ENCODE data around the gene ARSI.
A peak's percentile ranks its signal among the peaks of the same experiment; 100 is the strongest.

ARSI gene

DNA sequence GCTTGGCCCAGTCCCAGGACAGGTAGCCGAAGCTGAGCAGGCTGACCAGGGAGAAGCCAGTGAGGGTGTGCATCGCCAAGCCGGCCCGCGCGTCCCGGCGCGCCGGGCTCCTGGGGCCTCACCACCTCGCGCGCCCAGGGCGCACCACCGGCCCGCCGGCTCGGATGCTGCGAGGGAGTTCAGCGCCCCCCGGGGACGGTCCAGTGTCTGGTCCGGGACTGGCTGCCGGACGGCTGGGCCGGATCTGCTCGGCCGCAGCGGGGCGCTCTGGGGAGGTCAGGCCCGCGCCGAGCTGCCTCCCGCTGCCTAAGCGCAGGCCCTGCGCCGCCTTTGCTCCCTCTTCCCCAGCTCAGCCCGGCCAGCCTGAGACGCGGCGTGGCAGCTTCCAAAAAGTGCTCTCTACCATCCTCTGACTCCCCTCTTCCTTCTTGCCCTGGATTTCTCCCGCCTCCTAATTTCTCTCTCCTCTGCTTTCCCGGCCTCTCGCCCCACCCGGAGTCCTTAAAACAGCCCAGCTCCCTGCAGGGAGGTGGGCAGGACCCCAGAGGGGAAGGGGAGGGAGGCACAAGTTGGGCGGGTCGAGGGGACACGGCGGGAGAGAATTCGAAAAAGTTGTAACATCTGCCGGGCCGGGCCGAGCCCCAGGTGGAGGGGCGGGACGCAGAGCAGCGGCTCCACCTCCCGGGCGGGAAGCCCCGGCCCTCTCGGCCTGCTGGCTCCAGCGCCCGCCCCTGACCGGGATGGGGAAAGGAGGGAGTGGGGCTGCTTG lies at the start of gene ARSI:
Gene ARSI (minus strand): TSS at position 605 of the 769 bp plus-strand sequence. CDS start 532 bp downstream, at position 73.
- DNase-seq: peak in 1 of 58 donors; percentile 54

DNA sequence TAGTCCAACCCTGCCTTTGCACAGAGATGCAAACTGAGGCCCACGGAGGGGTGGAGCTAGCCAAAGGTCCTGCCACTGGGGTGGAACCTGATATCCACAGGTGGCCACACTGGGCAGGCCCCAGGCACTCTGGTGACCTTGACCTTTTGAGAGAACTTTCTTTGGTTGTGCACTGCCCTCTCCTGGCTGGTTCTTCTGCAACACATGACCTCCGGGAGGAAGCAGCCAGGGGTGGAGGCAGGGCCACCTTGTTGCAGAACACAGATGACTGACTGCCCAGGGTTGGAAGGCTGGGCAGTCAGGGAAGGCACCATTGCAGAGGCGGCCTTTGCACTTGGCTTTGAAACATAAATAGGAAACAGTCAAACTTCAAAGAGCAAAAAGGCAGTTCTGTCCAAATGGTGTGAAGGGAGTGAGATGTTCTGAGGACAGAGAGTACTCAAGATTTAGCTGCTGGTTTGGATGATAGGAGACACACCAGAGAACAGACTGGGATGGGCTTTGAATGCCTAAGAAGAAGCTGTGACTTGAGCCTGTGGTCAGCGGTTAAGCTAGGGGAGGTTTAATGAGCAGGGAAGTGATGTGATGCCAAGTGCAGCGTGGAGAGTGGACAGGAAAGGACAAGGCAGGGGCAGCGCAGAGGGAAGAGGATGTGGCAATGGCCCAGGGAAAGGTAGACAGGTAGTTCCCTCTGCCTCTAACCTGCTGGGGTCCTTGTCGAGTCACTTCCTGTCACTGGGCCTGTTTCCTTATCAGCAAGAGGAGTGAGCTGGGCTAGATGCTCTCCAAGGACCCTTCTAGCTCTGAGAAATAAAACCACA lies 48.0 kb upstream of the ARSI start:
- peak in 56 of 58 donors; percentile 7 to 86 (median 64) for DNase-seq

DNA sequence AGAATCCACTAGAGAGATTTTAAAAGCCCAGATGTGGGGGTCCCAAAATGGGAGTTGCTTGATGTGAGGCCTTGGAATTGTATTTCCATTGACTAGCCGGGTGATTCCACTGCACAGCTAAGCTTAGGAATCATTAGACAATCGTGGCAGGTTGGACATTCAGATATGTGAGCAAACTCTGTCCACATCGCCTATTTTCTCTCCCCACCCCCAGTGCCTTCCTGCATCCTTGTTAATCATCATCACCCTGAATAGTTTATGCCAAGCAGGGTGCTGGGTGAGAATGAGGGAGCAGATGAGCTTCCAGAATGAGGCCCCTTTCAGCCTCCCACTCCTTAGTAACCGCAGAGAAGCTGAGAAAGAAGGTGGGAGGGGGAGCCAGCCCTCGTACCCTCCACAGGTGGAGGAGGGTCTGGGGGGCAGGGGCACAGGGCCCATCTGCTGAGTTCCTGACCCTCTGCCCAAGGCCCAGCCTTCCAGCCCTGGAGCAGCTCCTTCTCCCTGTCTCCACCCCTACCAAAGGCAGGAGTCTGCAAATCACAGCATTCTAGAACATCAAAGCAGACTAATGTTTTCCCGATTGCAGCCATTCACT lies 47.1 kb upstream of the ARSI start:
- peak in 15 of 58 donors; percentile 6 to 54 (median 23) for DNase-seq

DNA sequence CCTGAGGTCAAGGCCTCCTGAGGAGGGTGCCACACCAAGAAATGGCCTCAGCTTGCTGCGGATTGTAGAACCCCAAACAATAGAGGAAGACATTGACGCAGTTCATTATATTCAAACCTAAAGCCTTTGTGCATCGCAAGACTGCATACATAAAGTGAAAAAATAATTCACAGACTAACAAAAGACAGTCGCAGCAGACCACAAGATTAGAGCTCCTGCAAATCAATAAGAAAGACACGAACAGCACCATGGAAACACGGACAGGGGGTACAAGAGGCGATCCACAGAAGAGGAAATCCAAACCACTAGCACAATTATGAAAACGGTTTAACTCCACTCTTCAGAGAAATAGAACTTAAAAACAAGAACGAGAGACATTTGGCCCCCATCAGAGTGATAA lies 44.7 kb upstream of the ARSI start:
- no peak for DNase-seq

DNA sequence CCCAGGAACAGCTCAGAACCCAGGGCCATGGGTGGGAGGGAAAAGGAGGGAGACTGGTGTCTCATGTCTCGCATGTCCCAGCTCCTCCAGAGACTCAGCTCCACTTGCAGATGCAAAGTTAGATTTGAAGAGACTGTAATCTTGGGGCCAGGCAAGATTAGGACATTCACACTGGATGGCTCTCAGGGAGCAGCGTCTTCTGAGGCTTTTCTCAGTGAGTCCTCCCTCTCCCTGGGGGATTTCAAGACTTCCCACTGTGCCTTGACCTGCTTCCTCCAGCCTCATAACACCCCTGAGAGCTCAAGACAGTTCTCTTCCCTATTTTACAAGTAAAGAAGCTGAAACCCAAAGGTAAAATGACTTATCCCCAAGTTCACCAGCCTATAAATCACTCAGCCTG lies 44.3 kb upstream of the ARSI start:
- no peak for DNase-seq

DNA sequence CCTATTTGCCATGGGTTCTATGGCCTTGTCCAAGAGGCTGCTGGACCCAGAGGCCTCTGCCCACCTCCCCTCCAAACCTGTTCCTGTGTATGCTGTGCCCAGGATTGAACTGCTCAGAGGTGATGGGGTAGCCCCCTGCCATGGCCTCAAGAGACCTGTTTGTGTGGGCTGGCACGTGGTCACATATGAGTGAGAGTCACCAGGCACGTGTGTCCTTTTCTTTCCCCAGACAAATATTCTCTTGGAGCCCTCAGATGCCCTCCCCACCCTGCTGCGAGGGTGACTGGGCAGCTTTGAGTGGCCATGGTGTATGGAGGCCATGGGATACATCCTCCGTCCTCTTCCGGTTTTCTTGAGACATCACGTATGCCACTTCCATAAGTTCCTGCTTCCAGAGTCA lies 43.9 kb upstream of the ARSI start:
- DNase-seq: no peak

DNA sequence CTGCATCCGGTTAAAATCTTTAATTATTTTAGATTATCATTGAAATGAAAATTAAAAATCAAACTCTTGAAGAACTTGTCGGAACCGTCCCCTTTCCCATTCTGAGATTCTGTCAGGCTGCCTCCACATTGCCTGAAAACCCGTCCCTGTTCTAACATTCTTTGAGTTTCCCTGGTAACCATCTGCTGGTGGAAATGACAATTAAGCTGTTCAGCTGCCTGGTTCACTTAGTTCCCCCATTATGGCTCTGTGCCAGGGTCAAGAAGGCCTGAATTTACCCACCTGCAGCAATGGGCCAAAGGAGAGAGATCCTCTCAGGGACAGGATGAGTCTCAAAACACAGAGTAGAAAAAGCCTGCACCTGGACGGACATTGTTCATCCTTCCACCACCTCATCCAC lies 43.0 kb upstream of the ARSI start:
- DNase-seq: peak in 16 of 58 donors; percentile 9 to 50 (median 23)

DNA sequence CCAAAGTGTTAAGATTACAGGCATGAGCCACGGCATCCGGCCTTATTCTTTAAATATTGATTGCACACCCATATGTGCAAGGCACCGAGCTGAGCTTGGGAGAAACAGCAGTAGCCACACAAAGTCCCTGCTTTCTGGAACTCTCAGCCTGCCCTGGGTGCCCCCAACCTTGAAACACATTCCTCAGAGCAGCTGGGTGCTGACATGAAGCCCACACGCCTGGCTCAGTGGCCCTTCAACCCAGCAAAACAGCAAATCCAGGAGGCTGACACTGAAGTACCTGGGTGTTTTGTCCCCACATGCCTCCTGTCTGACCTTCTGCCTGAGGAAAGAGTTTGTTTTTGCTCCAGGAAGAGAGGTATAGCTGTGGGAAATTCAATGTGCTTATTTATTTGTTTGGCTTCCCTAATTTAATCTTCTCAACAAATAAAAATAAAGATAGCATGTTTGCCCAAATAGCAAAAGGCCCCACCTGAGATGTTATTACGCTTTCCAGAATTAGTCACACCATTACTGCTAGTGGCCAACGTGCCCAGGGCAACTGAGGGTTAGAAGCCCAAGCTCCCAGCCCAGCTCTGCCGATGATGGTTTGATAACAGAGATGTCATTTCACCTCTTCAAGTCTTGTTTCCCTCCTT lies 41.4 kb upstream of the ARSI start:
- no peak for DNase-seq

DNA sequence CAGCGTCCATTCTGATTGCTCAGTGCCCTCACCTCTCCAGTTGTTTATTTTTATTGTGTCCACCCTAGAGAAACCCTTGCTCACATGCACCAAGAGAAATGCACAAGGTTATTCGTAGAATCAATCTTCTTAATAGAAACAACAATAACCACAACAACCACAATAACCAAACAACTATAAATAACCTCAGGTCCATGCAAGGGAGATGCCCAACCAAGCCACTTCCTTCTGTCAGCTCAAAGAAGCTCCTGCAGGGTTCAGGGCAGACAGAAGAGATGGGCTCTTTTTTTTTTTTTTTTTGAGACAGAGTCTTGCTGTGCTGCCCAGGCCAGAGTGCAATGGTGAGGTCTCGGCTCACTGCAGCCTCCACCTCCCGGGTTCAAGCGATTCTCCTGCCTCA lies 39.9 kb upstream of the ARSI start:
- DNase-seq: no peak

DNA sequence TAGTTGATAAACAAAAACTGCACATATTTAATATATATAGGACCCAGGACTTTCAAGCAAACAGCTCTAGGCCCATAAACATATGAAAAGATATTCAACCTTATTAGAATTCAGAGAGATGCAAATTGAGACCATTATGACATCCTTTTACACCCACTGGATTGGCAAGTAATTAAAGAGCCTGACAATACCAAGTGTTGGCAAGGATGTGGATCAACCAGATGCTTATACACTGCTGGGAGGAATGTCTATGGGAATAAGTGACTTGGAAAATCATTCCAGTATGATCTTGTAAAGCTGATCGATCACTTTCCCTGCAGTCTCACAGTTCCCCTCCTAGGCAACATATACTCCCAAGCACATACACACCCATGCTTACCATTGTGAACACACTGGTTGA lies 39.3 kb upstream of the ARSI start:
- no peak for DNase-seq

DNA sequence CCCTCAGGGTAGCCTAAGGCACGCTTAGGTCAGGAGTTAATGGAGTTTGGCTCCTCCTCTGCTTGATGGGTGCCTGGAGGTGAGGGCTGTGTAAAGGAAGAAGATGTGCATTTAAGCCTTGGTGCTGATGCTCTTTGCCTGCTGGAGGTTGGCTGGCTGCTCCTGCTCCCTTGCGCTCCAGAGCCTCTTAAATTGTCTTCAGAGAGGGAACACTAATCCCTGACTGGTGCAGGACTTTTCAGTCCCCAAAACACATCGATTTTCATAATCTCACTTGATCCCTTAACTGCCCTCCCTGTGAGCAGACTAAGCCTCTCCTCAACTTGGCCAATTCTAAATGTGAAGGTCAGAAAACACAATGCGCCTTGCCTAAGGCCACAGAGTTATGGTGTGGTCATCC lies 38.6 kb upstream of the ARSI start:
- DNase-seq: no peak

DNA sequence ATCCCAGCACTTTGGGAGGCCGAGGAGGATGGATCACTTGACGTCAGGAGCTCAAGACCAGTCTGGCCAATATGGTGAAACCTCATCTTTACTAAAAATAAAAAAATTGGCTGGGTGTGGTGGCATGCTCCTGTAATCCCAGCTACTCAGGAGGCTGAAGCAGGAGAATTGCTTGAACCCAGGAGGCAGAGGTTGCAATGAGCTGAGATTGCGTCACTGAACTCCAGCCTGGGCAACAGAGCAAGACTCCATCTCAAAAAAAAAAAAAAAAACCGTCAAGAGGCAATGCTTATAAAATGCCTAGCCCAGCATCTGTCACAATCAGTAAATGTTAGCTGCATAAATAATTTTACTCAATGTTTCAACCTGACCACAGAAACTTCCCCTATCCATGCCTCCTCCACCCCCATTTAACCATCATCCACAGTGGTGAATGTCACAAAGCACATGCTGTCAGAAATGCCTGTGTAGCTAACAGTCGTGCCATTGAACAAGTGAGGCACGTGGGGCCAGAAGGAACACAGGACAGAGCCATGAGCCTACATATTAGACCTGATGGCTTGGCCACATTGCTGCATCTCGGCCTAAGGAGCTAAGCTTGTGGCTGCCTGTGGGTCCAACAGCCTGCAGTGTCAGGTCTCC lies 38.0 kb upstream of the ARSI start:
- peak in 3 of 58 donors; percentile 20 to 34 (median 22) for DNase-seq

DNA sequence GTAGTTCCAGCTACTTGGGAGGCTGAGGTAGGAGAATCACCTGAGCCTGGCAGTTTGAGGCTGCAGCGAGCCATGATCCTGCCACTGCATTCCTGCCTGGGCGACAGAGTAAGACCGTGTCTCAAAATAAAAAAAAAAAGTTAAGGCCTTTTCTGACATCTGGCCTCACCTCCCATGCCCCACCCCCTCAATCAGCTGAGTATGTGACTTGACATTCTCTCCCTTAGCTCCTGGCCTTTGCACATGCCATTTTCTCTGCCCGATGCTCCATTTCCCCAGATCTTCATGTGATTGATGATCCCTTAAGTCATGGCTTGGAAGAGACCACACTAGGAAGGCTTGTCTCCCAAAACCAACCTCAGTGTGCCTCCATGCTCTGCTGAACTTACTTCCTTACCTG lies 37.1 kb upstream of the ARSI start:
- DNase-seq: no peak

DNA sequence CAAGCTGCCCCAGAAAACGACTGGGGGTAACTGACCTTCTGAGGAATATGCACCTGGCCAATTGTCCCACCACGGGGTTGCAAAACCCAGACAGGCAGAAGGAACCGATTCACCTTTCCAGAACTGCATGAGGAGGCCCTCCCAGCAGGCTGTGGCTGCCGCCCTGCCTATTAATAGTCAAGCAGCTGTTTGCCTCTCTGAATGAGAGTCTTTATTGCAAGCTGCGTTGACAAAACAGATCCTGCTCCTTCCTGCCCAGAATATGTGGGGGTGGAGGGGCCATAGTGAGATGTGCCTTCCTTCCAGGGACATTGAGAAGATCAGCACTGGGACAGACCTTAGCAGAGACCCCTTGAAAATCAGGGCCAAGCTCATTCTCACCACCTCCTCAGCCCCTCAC lies 36.5 kb upstream of the ARSI start:
- DNase-seq: peak in 48 of 58 donors; percentile 12 to 83 (median 44)

DNA sequence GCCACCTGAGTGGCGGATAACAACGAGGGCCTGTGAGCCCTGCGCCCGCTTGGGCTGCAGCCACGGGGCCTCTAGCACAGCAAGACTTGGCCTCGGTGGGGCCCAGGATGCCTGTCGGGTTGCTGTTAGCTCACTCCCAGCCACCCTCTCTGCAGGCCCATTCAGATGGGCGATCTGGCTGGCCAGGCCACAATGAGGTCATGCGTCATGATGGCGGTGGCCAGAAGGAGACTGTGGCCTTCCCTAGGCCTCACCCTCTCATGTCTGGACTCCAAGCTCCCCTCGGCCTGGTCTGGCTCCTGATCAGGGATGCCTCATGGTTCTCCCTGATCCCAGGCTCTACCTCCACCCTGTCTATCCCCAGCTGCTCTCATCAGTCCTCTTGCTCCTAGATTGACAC lies 35.8 kb upstream of the ARSI start:
- peak in 15 of 58 donors; percentile 19 to 55 (median 34) for DNase-seq

DNA sequence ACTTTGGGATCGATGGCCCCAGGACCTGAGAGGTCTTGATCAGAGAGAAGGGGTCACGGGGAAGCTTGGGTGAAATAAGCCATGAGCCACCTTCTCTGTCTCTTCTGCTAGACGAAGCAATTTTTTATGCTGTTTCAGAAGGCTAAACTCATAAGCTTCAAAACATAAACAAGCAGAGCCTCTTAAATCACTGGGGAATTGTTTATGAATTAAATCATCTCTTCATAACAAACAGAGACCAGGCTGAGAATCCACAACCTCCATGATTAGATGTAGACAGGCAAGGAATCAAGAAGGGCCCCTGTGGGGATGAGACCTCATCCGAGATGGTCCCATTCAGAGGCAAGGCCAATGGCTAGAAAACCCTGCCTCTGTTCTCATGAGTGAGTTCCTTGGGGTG lies 33.1 kb upstream of the ARSI start:
- no peak for DNase-seq

DNA sequence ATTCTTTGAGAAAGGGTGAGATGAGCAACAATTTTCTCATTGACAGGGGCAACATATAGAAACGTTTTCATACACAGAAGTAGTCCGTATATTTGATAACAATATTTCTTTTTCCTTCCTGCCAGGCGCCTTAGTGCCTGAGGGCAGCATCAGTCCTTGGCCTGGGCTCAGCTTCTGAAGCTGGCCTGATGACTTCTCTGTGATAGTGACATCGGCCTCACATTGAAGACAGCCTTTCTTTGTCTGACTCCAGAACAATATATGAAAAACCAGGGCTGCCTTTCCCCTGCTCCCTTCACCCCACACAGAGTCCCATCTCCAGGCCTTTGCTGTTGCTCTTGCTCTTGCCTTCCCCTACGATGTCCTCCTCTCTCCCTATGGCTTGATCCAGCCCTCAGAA lies 30.7 kb upstream of the ARSI start:
- DNase-seq: peak in 20 of 58 donors; percentile 11 to 76 (median 38)

DNA sequence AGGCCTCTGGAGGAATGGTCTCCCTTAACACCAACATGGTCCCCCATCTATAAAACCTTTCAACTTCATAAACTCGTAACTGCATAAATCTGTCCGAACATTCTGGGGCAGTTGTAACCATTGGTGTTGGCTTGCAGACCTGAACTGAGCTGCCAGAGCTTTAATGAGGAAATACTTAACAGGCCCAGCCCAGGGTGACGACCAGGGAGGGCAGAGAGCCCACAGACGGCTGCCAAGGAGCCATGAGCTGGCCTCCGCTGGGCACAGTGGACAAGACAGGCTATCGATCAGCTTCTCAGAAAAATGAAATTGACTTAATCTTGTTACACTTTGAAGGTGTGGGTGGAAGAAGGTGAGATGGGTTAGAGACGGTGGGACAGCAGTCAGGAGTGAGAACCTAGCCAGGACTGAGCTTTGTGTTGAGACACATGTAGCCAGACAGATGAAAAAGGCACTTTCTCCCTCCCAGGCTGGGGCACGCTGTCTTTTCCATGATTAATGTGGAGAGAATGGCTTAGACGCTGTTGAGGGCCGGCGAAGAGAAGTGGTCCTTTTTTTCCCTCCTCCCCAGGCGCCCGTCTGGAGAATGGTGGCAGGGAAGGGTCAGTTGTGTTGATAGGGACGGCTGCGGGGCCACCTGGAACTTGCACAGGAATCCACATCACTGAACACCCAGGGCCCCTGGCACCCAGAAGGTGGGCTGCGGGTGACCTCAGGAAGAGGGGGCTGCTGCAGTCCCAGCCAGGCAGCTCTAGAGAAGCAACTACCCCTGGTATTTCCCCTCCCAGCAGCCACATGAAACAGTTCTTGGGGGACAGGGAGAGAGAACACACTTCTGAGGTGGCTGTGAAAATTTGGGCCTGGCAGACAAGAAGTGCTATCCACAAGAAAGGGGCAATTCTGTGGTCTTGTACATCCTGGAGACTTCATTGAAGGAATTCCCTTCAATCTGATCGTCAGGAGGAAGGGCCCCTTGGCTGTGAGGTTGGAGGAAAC lies 27.5 kb upstream of the ARSI start:
- peak in 9 of 58 donors; percentile 8 to 46 (median 24) for DNase-seq

DNA sequence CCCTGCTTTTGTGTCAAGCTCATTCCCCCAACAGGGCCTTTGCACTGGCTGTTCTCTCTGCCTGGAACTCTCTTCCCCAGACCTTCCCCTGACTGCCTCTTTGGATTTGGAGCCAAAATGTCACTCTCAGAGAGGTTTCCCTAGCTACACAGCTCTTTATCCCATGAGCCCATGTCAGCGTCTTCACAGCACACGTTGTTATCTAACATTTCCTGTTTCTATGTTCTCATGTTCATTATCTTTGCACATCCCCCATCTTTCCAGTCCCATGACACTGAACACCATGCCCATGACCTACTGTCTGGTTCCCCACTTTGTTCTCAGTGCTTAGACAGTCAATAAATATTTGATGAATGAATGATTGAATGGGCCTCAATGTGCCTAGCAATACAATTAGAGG lies 26.3 kb upstream of the ARSI start:
- DNase-seq: no peak

DNA sequence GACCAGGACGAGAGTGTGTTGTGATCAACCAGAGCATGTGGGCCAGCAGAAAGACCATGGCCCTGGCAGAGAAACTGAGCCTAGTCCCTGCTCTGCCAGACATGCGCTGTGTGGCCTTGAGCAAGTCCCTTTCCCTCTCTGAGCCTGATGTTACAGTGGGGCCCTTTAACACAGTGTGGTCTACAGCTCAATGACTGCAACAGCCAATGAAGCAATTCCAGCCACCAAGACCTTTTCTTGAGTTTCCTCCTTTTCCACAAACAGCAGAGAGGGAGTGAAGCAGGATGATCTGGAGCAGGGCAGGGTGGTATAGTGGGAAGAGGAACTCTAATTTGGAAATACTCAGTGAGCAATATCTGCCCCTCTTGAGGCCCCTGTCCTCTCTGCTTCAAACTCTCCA lies 25.8 kb upstream of the ARSI start:
- no peak for DNase-seq

Data from anterior cingulate cortex (tissue), 58 donors.